Breast epithelium (tissue), 3 donors: ENCODE results near the gene BSN.

Experiments
- POLR2A ChIP-seq: fragments of 450-650 bp; IDR thresholded peaks from one replicate; pipeline ENCODE4 v1.6.1; 2016; ENCODE audit warnings: antibody characterized with exemption, mild to moderate bottlenecking, moderate library complexity
- TF ChIP-seq, protein P1 (sequence below), 3 donors: fragments of 450-650 bp; IDR thresholded peaks; one replicate each; pipeline ENCODE4 v1.5.1; 2016 to 2017; ENCODE audit warnings: antibody characterized with exemption in 3 of 3, mild to moderate bottlenecking in 3 of 3, moderate library complexity in 3 of 3

DNA sequence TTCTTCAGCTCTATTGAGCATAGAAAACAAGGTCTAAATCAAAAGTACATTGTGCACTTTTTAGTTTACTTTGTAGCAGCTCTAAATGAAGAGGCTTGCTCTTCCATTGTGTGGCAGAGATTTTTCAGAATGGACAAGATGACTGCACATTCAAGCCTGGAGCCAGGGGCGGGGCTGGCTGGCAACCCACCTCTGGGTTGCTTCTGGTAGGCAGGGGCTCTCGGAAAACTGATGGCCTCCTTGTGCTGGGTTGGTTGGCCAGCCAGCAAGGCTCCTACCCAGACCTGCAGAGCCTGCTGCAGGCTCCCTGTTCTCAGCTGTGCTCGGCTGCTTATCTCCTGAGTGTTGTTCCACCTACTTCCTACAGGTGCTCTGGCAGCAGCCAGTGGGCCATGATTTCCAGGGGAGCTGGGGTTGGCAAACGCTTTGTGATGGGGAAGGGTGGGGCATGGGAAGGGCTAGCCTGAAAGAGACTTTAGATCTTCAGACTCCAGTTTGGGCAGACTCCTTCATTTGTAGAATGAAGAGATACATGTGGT is 8.8 kb downstream of the BSN start:
- TF ChIP-seq POLR2A = no peak
- TF ChIP-seq, protein P1, sequence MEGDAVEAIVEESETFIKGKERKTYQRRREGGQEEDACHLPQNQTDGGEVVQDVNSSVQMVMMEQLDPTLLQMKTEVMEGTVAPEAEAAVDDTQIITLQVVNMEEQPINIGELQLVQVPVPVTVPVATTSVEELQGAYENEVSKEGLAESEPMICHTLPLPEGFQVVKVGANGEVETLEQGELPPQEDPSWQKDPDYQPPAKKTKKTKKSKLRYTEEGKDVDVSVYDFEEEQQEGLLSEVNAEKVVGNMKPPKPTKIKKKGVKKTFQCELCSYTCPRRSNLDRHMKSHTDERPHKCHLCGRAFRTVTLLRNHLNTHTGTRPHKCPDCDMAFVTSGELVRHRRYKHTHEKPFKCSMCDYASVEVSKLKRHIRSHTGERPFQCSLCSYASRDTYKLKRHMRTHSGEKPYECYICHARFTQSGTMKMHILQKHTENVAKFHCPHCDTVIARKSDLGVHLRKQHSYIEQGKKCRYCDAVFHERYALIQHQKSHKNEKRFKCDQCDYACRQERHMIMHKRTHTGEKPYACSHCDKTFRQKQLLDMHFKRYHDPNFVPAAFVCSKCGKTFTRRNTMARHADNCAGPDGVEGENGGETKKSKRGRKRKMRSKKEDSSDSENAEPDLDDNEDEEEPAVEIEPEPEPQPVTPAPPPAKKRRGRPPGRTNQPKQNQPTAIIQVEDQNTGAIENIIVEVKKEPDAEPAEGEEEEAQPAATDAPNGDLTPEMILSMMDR (IDR thresholded peaks at IDR 0.05) = no peak
